D341Med (cell line): ENCODE results near the gene MAPK8IP1.

Experiments
- DNase-seq: peaks from one replicate; pipeline ENCODE4 v3.0.0; 2012; ENCODE audit warnings: low spot score

MAPK8IP1 gene

DNA sequence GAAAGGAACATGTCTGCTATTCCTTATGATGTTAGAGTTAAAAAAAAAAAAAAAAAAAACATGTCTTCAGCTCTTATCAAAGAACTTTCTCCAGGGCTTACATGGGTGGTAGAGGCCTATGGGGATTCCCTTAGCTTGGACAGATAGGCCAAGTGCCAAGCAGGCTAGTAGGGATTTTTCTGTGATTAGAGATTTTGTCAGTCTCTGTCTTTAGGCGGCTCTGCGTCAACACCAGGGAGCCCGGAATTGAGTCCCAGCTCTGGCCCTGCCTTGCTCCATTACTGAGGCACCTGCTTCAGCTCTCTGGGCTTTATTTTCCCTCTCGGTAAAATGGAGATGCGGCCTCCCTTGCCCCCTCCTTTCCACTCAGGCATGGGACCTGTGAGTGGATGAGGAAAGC is 25.1 kb upstream of the MAPK8IP1 start:
- no peak for DNase-seq

DNA sequence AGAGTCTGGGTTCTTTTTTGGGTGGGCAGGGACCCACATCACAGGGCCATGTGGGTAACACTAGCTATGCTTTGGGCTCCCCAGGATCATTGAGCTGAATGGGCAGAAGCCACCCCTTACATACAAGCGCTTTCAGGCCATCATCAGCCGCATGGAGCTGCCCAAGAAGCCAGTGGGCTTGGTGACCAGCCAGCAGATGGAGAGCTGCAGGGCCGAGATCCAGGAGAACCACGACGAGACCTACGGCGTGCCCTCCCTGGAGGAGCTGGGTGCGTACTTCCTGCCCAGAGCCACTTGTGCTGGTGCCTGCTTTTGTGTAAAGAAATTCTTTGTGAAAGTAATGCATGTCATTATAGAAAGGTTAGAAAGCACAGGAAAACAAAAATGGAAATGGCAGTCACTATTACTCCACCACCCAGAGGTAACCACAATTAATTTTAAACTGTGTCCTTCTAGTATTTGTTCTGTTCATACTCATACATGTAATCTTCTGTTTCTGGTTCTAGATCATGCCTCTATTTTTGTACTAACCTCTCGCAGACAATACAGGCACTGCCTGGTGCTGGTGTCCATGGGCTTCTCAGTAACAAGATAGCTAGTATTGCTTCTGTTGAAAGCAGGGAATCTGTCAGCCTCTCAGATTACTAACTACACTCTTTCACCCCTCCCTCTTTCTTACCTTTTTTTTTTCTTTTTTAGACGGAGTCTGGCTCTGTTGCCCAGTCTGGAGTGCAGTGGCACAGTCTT is 24.5 kb upstream of the MAPK8IP1 start:
- DNase-seq = no peak

- no peak for DNase-seq
These were observed 21.4 kb upstream of the MAPK8IP1 start for GRCh38 chr11:45864041-45864440.

DNA sequence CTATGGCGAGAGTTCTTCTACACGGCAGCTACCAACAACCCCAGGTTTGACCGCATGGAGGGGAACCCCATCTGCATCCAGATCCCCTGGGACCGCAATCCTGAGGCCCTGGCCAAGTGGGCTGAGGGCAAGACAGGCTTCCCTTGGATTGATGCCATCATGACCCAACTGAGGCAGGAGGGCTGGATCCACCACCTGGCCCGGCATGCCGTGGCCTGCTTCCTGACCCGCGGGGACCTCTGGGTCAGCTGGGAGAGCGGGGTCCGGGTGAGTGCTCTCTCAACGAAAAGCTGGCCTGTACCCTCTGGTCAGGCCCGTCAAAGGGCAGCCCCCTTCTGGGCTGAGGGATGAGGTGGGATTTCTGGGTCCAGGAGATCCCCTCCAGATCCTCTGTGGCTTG is 15.9 kb upstream of the MAPK8IP1 start:
- DNase-seq = no peak

GRCh38 chr11:45870706-45871105 is 14.7 kb upstream of the MAPK8IP1 start:
- DNase-seq = no peak

- DNase-seq = no peak
These were observed 13.8 kb upstream of the MAPK8IP1 start for GRCh38 chr11:45871638-45872037.

- DNase-seq = peak; percentile 87
These were observed 12.6 kb upstream of the MAPK8IP1 start for GRCh38 chr11:45872651-45873356.

DNA sequence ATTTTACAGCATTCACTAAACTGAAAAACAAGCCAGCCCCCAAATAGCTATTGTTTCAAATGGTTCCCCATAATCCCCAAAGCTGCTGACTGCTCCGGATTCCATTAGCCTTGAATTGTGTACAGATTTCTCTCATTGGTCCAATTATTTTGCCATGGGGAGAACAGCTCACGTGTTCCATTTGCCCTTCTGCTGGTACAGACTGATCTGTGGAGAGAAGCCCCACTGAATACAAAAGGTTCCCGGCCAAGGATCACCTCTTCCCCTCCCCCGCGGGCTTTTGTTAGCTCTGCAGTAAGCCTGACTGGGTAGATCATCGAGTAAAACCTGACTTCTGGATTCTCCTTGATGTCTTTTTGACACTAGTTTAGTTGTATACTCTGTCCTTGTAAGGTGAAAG is 9.1 kb upstream of the MAPK8IP1 start:
- DNase-seq = no peak

DNA sequence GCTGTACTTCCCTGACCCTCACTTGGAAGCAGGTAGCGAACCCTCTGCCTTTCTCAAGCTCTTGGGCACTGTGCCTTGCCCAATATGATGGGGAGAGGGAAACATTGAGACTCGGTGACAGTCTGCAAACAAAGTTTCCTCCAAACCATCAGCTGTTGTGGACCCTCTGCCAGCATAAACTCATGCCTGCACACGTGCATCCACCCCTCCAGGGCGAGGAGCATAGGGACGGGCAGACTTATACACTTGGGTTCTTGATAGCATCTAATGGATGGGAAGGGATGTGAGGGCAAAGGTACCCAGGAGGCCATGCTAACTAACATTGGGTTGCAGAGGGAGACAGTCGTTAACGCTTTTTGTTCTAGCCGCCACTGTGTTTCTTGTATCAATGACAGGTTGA is 8.2 kb upstream of the MAPK8IP1 start:
- no peak for DNase-seq

GRCh38 chr11:45877845-45878244 is 7.6 kb upstream of the MAPK8IP1 start:
- no peak for DNase-seq

DNA sequence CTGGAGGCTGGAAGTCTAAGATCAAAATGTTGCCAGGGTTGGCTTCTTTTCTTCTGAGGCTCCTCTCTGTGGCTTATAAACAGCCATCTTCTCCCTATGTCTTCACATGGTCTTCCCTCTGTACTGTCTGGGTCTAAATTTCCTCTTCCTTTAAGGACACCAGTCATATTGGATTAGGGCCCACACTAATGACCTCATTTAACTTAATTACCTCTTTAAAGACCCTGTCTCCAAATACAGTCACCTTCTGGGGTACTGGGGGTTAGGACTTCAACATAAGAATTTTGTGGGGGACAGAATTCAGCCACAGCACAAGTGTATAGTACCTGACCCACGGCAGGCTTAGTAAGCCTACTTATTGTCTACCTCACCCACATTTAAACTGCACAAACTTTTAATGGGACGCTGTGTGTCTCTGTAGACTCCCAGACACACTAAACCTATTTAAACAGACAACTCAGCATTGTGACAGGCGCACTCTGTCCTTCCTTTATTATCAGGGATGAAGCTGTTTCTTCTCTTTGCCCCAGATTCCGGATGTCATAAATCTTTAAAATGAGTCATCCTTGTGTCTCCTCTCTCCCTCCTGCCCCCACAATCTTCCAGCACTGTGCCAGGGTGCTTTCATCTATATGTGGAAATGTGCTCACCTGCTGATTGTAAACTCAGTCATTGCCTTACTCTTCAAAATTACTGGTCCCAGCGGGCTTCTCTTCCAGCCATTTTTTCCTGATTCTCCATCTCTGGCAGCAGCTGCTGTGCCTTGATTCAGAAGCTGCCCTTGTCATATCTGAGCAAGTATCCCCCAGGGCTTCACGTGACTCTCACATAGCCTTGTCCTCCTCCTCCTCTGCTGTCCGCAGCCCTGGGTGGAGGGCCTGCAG is 5.4 kb upstream of the MAPK8IP1 start:
- DNase-seq = no peak

GRCh38 chr11:45880772-45881570 is 4.5 kb upstream of the MAPK8IP1 start:
- DNase-seq = no peak

GRCh38 chr11:45881708-45882368 is 3.6 kb upstream of the MAPK8IP1 start:
- DNase-seq = no peak

DNA sequence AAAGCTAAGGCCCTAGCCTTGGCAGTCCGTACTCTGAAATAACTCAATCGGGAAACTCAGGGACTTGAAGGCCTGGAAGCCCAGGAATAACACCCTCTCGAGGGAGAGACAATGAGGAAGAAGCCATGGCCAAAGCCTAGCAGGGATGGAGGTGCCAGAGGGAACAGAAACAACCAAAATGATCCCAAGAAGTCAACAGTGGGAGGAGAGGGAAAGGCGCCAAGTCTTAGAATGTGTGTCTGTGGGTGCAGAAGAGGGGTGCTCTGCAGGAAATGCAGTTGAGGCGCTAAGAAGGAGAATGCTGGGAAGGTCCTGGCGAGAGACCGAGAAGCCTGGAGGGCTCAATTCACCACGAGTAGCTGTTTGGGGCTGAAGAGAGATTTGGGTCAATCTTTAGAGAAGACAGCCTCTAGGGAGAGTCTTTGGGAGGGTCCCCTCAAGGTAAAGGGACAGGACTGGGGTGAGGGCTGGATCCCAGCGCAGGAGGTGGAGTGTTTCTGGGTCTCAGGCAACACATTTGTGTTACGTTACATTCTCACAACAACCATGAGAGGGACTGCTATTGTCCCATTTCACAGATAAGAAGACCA is 760 bp upstream of the MAPK8IP1 start:
- no peak for DNase-seq

GRCh38 chr11:45885921-45886721 is 670 bp downstream of the MAPK8IP1 start:
- peak; percentile 56 for DNase-seq

DNA sequence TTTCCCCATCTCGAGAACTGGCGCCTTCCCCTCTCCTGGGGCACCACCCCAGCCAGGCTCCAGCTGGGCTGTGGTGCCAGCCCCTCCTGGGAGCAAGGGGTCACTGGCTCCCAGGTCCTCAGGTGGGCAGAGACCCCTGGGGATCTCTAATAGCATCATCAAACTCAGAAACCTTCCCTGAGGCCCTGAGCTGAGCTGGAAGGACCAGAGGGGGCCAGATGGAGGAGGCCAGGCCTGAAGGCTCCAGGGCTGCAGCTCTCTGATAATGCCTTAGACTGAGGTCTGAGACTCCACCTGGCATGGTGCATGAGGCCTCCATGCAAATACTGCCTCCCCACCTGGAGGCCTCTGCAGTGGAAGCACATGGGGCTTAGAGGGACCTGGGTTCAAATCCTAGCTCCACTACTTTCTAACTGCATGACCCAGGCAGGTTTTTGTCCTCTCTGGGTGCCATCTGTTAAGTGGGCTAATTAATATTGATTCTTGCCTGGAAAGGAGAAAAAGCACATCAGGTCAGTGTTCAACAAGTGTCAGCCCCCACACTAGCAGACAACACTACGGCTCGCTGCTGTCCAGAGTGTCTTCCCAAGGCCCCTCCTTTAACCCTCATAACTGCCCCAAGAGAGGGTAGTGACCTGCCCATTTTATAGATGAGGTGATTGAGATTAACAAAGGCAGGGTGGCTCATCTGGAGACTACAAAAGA is 1.5 kb downstream of the MAPK8IP1 start:
- DNase-seq = no peak

DNA sequence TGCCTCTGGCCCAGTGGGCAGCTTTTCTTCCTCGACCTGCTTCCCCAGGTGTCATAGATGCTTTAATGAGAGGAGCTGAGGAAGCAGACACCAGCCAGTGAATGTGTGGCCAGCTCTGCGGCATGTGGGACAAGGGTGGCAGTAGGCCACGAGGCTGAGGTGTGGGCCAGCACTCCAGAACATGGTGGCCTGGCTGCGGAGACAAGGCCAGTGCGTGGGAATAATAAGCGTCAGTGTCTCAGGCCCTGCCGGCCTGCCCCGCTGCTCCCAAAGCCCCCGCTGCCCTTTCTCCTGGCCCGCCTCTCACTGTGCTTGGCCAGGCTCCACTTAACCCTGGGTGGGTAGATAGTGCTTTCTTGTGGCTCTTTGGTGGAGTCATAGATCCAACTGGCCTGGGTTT is 2.1 kb downstream of the MAPK8IP1 start:
- no peak for DNase-seq

GRCh38 chr11:45889555-45889954 is 4.1 kb downstream of the MAPK8IP1 start:
- no peak for DNase-seq

- DNase-seq = no peak
These were observed 4.5 kb downstream of the MAPK8IP1 start for GRCh38 chr11:45889966-45890365.
